Measurements from ENCODE around the gene CNOT4. TPM values are rescaled to one million over a fixed set of nuclear protein-coding genes. Genes with fewer than 3 reads are reported as not detected.

CNOT4 gene
- total and polyA plus RNA-seq, 2 of the 13 experiments (the other 11 are each of a cell fraction or from before 2014, with no cell fraction given), result 7.4 to 8.4 TPM

DNA sequence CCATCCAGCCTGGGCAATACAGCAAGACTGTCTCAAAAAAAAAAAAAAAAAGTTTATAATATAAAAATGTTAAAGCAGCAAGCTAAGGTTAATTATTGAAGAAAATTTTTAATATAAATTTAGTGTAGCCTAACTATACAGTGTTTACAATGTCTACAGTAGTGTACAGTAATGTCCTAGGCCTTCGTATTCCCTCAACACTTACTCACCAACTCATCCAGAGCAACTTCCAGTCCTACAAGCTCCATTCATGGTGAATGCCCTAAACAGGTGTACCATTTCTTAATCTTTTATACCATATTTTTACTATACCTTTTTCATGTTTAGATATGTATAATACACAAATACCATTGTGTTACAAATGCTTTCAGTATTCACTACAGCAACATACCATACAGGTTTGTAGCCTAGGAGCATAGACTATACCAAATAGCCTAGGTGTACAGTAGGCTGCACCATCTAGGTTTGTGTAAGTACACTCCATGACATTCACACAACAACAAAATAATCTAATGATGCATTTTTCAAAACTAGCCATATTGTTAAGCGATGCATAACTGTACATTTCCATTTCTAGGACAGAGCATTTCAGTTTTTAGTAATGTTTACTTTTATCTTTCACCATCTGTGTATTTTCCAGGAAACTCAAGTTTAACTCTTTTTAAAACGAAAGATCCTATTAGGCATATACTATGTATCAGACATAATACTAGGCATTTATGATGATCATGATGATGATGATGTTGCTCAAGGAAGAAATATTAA, 43.3 kb downstream of the CNOT4 start:
- ChIA-PET CTCF (ENCODE audit: low intra/inter-chr PET ratio, low total read pairs) (no interaction called here), POLR2A (no interaction called here)
- peaks cover 5% of the 10 kb centered on the region; the same call in 1 of the 2 replicates for H4K20me1 ChIP-seq (ENCODE audit: insufficient read depth, low read length)
- no peak for ATAC-seq
- FAIRE-seq, result no peak
- no peak overlapping the region for H3K9ac ChIP-seq (ENCODE audit: insufficient read depth, low read depth, low read length)
- H3K4me3 ChIP-seq (replicated peaks in 1 of 3; ENCODE audit: insufficient read depth in 1 of 3, low read depth in 2 of 3, low read length in 3 of 3), result no peak overlapping the region
- H3K27ac ChIP-seq (ENCODE audit: extremely low read length, insufficient read depth, low read length), result no peak overlapping the region
- no peak overlapping the region for H3K4me2 ChIP-seq (ENCODE audit: low read depth, low read length)
- in situ Hi-C loops (cut with HindIII; ENCODE audit: extremely low pct_ligation_motif_present, low pct_unique_long_range_greater_than_20kb) (no loop called here), intact Hi-C loops (cut with micrococcal nuclease; ENCODE audit: unreplicated experiment) (no loop called here)
- BruUV-seq (replicated peaks), result no TSS peak
- no peak for DNase-seq (ENCODE audit: low spot score)
- no peaks in the 10 kb centered on the region; a peak in 1 of 5 replicates for H3K36me3 ChIP-seq (replicated peaks in 1 of 2; ENCODE audit: control insufficient read depth in 1 of 2, insufficient read depth in 2 of 2, low read length in 2 of 2)
- TF ChIP-seq SRSF9 (IDR thresholded peaks at IDR 0.05; ENCODE audit: borderline replicate concordance, insufficient read depth, low read depth, low read length, poor library complexity, severe bottlenecking) (no peak), TBX2 (CRISPR knock-in tag; IDR thresholded peaks at IDR 0.05; ENCODE audit: borderline replicate concordance) (no peak), MAFG (CRISPR knock-in tag; IDR thresholded peaks at IDR 0.05) (no peak), KLF15 (CRISPR knock-in tag; IDR thresholded peaks at IDR 0.05; ENCODE audit: borderline replicate concordance) (no peak), TERF1 (CRISPR knock-in tag; IDR thresholded peaks at IDR 0.05) (no peak), GATA4 (IDR thresholded peaks at IDR 0.05; ENCODE audit: borderline replicate concordance, low read depth) (no peak), KLF6 (CRISPR knock-in tag; IDR thresholded peaks at IDR 0.05) (no peak)
- TF ChIP-seq, protein P1, sequence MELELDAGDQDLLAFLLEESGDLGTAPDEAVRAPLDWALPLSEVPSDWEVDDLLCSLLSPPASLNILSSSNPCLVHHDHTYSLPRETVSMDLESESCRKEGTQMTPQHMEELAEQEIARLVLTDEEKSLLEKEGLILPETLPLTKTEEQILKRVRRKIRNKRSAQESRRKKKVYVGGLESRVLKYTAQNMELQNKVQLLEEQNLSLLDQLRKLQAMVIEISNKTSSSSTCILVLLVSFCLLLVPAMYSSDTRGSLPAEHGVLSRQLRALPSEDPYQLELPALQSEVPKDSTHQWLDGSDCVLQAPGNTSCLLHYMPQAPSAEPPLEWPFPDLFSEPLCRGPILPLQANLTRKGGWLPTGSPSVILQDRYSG (CRISPR knock-in tag; IDR thresholded peaks at IDR 0.05), result no peak
- TF ChIP-seq, protein P2, sequence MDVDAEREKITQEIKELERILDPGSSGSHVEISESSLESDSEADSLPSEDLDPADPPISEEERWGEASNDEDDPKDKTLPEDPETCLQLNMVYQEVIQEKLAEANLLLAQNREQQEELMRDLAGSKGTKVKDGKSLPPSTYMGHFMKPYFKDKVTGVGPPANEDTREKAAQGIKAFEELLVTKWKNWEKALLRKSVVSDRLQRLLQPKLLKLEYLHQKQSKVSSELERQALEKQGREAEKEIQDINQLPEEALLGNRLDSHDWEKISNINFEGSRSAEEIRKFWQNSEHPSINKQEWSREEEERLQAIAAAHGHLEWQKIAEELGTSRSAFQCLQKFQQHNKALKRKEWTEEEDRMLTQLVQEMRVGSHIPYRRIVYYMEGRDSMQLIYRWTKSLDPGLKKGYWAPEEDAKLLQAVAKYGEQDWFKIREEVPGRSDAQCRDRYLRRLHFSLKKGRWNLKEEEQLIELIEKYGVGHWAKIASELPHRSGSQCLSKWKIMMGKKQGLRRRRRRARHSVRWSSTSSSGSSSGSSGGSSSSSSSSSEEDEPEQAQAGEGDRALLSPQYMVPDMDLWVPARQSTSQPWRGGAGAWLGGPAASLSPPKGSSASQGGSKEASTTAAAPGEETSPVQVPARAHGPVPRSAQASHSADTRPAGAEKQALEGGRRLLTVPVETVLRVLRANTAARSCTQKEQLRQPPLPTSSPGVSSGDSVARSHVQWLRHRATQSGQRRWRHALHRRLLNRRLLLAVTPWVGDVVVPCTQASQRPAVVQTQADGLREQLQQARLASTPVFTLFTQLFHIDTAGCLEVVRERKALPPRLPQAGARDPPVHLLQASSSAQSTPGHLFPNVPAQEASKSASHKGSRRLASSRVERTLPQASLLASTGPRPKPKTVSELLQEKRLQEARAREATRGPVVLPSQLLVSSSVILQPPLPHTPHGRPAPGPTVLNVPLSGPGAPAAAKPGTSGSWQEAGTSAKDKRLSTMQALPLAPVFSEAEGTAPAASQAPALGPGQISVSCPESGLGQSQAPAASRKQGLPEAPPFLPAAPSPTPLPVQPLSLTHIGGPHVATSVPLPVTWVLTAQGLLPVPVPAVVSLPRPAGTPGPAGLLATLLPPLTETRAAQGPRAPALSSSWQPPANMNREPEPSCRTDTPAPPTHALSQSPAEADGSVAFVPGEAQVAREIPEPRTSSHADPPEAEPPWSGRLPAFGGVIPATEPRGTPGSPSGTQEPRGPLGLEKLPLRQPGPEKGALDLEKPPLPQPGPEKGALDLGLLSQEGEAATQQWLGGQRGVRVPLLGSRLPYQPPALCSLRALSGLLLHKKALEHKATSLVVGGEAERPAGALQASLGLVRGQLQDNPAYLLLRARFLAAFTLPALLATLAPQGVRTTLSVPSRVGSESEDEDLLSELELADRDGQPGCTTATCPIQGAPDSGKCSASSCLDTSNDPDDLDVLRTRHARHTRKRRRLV (CRISPR knock-in tag; IDR thresholded peaks at IDR 0.05), result no peak
- peaks cover 46% of the 10 kb centered on the region for H3K79me2 ChIP-seq (ENCODE audit: insufficient read depth, low read length)
- H3K27me3 ChIP-seq (ENCODE audit: control insufficient read depth in 1 of 2, insufficient read depth in 2 of 2, low read length in 2 of 2), result no peaks in the 10 kb centered on the region
- WGBS (ENCODE audit: low lambda C conversion rate), result 96% methylated on average over 3 of the region's 3 CpGs
- H3K9me3 ChIP-seq (ENCODE audit: low read length), result no peaks in the 10 kb centered on the region
- H2AFZ ChIP-seq (ENCODE audit: low read length), result no peak overlapping the region
- no peaks in the 10 kb centered on the region for H3K4me1 ChIP-seq (ENCODE audit: insufficient read depth, low read length)

Data from HepG2 (cell line).